Right ventricle myocardium superior (tissue), 1 donor: ENCODE data around the gene RGPD8. TPM values are rescaled to one million over a fixed set of nuclear protein-coding genes. Genes with fewer than 3 reads are reported as not detected.
"Not testable (repeated sequence)": the region's sequence is repeated elsewhere in the genome, so short reads cannot be mapped to it uniquely, and the experiment has no call there.

Experiments used
- ATAC-seq: fragments of 200-7000 bp; cut with Tn5 transposase; one replicate; pipeline ENCODE4 v1.9.1; 2020; ENCODE audit warnings: mild to moderate bottlenecking; ENCODE audit not compliant: poor library complexity
- DNase-seq: peaks from one replicate; pipeline ENCODE4 v3.0.0-alpha.2; 2020
- intact Hi-C: fragments of 100-400 bp; cut with DNase I; formaldehyde crosslinking; loops from one replicate; pipeline ENCODE4 v1.11.2; 2022
- total RNA-seq: library from RNA; stranded (reverse); fragmentation: NEBNext Ultra II Directional; extraction: Animal tissue kit (Norgen Biotek cat#: 25700); gene quantifications from one replicate; pipeline ENCODE4 v1.2.1, GENCODE V29; 2021
- donor health status: DM: no; HTN: yes; CAD: no; lungs with severe emphysema.

RGPD8 gene
- total RNA-seq, 1 donor from 2014 or later, result 5.2 TPM

DNA sequence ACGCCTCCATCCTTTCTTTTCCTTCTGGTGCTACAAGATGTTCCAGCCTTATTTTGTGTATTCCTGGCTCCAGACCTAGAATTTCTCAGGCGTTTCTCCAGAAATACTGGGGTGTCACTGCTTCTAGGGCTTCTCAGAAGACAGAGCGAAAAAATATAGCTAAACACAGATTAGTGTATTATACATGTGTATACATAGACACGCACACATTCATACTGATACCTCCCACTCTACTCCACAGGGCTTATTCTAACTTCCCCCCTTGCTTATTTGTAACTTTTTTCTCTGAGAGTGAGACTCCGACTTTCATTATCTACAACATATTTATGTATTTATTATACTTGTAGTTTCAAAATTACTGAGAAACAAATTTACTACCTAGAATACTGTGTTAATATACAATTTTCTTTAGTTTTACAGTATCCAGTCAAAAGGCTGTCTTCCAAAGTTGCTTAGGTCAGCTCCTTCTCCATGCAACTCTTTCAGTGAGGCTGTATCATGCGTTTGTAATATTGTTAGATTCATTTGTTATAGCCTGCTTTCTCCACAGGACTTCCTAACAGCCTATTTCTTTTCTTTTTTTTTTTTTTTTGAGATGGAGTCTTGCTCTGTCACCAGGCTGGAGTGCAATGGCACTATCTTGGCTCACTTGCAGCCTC is 5.3 kb upstream of the RGPD8 start:
- intact Hi-C loops, ATAC-seq, DNase-seq: not testable (repeated sequence)

DNA sequence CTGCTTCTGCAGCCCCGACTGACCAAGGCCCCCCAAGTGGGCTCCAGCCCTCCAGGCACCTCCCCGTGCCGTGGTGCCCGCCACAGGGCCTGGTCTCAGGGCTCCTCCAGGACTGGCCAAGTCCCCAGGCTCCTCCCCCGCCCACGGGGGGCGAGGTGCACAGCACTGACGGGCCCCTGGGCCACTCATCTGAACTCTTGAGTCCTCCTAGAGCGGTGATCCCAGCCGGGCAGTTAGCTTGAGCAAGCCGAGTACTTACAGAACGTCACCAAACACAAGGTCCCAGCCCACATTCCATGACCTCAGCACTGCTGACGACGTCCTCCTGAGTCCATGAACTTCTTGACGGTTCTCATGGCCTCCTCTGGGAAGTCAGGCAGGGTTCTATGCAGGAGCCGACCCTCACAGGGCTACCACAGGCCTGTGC is 4.0 kb upstream of the RGPD8 start:
- DNase-seq, ATAC-seq, intact Hi-C loops: not testable (repeated sequence)

DNA sequence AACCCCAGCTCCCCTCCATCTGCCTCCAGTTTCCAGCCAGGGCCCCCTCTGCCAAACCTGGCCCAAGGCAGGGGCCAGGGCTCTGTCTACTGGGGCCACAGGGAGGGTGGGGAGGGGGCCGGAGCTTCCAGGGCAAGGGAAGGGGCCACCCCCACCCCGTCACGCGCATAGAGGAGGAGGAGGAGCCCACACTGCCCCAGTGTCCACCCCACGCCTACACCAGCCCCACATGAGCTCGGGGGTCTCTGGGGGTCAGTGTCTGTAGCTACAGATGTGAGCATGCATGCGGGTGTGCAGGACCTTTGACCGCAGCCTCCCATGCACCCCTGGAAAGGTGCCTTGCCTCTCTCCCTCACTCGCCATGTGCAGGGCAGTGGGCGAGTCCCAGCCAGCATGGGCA is 3.5 kb upstream of the RGPD8 start:
- intact Hi-C loops, DNase-seq, ATAC-seq: not testable (repeated sequence)

DNA sequence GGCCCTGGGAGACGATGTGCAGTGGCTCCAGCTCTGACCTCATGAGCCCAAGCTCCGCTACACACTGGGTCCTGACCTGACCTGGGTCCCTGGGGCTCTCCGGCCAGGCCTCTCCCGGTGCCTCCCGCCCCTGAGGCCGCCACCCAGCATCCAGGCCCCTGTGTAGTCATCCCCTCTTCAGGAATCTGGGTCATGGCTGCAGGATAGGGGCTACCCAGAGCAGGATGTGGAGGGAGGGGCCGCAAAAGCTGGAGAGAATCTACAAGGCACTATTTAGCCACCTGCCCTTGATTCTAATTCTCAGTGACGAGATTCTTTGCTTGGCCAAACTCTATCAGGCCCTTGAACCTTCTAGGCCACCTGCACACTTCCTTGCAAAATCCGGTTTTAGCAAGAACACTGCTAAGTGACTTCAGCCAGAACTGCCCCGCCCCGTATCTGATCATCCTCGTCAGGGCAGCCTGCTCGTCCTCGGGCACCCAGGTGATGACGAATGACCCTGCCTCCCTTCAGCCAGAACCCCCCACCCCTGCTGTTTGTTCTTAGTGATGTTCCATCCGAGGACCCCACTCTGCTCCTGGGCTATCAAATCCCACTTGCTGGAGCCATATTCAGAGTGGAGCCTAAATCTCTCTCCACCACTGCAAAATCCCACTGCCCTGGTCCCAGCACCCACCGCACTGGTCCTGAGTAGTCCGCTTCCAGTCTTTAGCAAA is 2.4 kb upstream of the RGPD8 start:
- intact Hi-C loops, result not testable (repeated sequence)

DNA sequence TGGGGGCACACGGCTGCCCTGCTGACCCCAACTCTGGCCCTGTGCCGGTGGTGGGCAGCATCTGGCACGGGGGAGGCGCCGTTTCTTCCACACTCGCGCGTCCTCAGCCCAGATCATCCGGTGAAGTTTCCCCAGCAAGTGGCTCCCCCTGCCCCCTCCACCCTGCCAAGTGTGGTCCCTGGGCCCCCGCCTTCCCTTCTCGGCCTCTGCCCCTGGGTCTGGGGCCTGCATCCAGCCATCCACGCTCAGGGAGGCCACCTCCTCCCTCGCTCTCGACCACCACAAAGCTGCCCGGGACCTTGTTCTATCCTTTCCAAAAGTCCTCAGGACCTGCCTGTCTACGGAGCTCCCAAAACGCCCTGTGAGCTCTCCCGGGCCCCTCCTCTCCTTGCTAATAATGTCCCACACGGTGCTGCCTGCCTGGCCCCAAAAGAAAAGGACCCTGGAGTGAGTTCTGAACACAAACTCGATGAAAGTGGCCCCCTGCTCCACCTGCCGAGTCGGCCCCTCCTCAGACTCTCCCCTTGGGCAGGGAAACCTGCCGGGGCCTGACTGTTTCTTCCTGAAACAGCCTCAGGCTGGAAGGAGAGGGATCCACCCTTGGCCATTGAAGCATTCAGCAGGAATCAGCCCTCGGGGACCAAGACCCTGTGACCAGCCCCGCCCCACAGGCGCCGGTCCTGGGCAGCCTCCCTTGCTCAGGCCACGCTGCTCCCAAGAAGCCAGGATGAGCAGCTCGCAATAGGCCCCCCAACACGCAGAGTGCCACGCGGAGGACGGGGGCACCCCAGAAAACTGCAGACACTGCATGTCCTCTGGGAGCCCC is 1.7 kb upstream of the RGPD8 start:
- intact Hi-C loops, ATAC-seq, DNase-seq: not testable (repeated sequence)

More for the DNA sequence above, 2.4 kb upstream of the RGPD8 start:
- DNase-seq, ATAC-seq: not testable (repeated sequence)

DNA sequence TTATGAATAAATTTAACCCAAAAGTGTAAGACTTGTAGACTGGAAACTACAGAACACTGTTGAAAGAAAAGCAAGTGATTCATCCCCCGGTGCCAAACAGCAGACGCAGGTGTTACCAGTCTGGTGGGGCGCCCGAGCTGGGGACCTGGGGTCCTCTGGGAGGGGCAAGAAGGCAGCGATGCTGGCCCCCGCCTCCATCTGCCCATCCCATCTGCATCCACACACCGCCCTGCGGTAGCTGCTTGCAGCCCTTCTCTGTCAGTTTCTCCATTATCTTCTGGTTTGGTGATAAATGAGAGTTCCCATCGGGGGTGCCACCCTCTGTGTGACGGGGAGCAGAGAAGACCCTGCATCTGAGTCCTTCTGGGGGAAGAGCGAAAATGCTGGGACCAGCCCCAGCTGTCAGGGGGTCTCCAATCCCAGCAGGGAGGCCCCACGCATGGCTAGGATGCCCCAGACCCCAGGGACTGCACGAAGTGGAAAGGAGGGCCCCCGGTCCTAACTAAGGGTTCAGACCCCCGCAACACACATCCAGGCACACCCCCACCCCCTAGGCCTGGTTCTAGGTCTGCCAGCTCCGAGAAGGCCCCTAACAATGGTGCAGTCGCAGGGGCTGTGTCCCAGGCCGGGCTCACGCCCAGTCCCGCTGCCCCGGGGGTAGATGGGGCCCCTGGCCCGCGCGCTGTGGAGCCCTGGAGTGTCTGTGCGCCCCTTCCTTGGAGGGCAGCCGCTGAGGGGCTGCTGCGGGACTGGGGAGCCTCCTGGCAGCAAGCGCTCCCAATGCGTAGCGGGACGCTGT is 686 bp upstream of the RGPD8 start:
- ATAC-seq, result no peak
- intact Hi-C loops, result no loop called here
- DNase-seq, result no peak

DNA sequence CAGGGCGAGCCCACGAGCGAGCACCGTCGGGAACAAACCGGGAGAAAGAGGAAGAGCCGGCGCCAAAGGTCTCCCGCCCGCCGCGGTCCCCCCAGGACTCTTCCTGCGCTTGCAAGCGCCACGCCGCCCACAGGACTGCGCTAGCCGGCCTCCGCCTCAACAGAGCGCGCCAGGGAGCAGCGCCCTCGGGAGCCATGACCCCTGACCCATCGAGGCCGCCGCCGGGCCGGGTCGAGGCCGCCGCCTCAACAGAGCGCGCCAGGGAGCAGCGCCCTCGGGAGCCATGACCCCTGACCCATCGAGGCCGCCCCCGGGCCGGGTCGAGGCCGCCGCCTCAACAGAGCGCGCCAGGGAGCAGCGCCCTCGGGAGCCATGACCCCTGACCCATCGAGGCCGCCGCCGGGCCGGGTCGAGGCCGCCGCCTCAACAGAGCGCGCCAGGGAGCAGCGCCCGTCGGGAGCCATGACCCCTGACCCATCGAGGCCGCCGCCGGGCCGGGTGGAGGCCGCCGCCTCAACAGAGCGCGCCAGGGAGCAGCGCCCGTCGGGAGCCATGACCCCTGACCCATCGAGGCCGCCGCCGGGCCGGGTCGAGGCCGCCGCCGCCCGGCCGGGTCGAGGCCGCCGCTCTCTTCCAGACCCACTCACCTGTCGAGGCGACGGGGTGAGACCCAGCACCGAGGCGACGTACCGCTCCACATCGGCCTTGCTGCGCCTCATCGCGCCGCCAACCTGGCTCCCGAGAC is 538 bp downstream of the RGPD8 start:
- intact Hi-C loops, result not testable (repeated sequence)
- ATAC-seq (peak; percentile 69), DNase-seq (peak; percentile 61)

DNA sequence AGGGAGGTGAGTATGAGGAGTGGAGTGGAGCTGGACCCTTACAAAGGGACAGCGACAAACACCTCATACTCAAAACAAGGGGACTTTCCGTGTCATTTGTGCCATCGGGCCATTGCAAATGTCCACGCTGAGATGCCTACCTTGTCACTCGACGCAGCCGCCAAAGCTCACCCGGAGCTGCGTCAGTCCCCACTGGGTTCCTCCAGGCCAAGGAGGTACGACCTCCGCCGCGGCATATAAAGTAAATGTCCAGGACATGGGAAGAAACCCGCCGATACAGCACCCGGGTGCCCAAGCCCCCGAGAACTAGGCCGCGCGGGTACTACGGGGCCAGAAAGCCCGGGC is 1.1 kb downstream of the RGPD8 start:
- ATAC-seq, intact Hi-C loops, DNase-seq: not testable (repeated sequence)

DNA sequence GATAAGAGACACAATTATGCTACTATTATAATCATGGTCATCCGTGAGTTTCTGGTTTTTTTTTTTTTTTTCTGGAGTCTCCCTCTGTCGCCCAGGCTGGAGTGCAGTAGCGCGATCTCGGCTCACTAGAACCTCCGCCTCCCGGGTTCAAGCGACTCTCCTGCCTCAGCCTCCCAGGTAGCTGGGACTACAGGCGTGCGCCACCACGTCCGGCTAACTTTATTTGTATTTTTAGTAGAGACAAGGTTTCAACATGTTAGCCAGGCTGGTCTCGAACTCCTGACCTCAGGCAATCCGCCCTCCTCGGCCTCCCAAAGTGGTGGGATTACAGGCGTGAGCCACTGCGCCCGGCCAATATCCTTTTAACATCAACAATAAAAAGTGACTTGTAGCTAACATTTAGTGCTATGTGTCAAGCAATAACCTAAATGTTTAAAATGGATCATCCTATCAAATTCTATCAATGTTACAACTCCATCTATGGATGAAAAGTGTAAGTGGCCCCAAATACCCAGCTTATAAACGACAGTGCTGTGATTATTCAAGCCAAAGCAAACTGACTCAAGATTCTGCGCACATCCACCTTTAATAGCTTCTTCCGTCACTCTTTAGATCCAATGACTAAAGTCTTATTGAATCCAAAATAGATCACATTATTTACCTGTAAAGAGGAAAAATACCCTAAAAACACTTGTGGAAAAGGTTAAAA is 1.7 kb downstream of the RGPD8 start:
- intact Hi-C loops, ATAC-seq, DNase-seq: not testable (repeated sequence)

DNA sequence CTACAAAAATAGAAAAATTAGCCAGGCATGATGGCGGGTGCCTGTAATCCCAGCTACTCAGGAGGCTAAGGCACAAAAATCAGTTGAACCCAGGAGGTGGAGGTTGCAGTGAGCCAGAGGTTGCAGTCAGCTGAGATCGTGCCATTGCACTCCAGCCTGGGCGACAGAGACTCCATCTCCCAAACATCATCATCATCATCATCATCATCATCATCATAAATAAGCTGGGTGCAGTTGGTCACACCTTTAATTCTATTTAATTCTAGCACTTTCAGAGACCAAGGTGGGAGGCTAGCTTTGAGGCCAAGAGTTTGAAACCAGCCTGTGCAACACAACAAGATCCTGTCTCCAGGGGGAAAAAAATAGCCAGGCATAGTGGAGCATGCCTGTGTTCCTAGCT is 8.9 kb downstream of the RGPD8 start:
- intact Hi-C loops, ATAC-seq, DNase-seq: not testable (repeated sequence)

DNA sequence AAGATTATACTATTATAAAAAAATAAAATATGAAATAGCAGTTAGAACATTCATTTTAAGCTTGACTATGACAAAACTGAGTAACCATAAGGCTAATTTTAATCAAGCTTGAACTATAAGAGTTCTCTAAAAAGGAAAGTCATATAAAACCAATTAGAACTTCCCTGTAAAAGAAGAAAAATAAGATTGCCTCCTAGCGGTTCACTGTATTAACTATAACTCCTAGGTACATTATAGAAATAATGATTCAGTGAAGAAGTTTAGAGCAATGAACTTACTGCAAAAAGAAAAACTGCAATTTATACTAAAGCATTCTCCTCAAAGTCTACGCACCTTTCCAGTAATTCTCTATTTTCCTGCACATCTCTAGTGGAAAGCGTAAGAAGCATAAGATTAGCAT is 16.6 kb downstream of the RGPD8 start:
- DNase-seq, intact Hi-C loops, ATAC-seq: not testable (repeated sequence)

DNA sequence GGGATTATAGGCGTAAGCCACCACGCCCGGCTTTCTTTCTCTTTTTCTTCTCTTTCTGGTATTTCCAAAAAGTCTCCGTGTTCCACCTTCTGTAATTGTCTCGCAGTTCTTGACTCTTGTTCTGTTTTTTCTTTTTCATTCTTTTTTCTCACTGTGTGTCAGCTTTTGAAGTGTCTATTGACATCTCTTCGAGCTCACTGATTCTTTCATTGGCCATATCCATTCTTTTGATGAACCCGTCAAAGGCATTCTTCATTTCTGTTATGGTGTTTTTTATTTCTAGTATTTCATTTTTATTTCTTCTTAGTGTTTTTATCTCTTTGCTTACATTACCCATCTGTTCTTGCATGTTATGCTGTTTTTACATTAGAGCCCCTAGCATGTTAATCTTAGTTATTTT is 73.4 kb downstream of the RGPD8 start:
- ATAC-seq, intact Hi-C loops: not testable (repeated sequence)

DNA sequence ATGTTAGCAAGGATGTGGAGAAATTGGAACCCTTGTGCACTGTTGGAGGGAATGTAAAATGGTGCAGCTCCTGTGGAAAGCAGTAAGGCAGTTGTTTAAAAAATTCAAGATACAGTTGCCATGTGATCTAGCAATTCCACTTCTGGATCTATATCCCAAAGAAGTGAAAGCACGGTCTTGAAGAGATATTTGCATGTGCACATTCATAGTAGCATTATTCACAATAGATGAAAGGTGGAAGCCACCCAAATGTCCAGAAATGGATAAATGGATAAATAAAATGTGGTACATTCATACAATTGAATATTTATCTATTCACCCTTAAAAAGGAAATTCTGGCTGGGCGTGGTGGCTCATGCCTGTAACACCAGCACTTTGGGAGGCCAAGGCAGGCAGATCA is 79.1 kb downstream of the RGPD8 start:
- DNase-seq, ATAC-seq, intact Hi-C loops: not testable (repeated sequence)

More for the DNA sequence above, 73.4 kb downstream of the RGPD8 start:
- DNase-seq, result not testable (repeated sequence)

DNA sequence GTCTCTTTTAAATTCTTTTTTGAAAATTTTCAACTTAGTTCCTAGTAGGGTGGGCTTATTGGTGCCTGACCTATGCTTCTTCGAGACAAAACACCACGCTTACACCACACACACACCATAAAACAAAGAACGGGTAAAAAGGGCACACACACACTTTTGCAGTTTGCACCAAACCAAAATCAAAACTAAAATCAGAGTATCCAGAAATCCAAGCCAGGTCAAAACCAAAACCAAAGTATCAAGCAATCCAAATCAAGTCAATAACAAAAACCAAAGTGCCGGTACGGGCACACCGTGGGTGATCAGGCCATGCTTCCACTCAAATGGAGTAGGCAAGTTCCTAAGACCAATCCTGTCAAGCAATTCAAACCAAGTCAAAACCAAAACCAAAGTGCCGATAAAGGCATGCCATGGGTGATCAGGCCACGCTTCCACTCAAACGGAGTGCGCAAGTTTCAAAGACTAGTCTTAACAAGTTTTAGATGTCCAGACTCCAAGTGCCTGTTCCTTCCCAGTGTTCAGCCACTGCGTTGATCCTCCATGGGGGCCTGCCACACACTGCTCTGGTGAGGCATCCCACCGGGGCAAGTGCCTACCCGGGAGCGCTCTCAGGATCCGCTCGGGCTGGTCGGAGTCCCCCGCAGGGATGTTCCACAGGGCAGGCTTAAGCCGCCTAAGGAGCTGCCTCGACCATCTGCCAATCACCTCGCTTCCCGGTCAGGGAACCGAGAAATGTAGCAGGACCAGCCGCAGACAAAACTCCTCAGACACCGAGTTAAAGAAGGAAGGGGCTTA is 80.4 kb downstream of the RGPD8 start:
- intact Hi-C loops, DNase-seq, ATAC-seq: not testable (repeated sequence)

DNA sequence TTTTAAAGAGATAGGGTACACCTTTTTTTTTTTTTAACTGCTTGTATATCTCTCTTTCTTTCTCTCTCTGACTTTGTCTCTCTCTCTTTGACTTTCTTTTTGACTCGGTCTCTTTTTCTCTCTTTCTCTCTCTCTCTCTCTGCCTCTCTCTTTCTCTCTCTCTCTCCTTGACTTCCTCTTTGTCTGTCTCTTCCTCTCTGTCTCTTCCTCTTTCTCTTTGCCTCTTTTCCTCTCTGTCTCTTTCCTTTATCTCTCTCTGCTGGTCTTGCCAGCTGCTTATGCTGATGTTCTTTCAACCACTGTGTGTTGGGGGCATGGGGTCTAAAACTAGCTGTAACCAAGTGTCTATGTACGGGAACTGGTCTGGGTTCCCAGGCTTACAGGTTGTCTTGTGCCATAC is 81.2 kb downstream of the RGPD8 start:
- intact Hi-C loops, result not testable (repeated sequence)

More for the DNA sequence above, 81.2 kb downstream of the RGPD8 start:
- not testable (repeated sequence) for DNase-seq, ATAC-seq
